SIG-M5 (cell line): ENCODE measurements around the gene ATOH8.

Source experiments
- DNase-seq: peaks from one replicate; lab custom pipeline; 2025; lab: John Stamatoyannopoulos, UW

Gene ATOH8

GRCh38 chr2:85736456-85737355 is 17.1 kb upstream of the ATOH8 start:
- no peak for DNase-seq

- no peak for DNase-seq
These were observed 16.3 kb upstream of the ATOH8 start for GRCh38 chr2:85737481-85737880.

- DNase-seq, result no peak
These were observed 15.8 kb upstream of the ATOH8 start for GRCh38 chr2:85737961-85738360.

GRCh38 chr2:85740193-85740592 is 13.6 kb upstream of the ATOH8 start:
- DNase-seq, result no peak

- DNase-seq, result no peak
These were observed 12.5 kb upstream of the ATOH8 start for GRCh38 chr2:85741211-85741832.

GRCh38 chr2:85741833-85742455 is 11.8 kb upstream of the ATOH8 start:
- DNase-seq, result no peak

- no peak for DNase-seq
These were observed 10.3 kb upstream of the ATOH8 start for GRCh38 chr2:85743304-85743978.

- no peak for DNase-seq
These were observed 9.7 kb upstream of the ATOH8 start for GRCh38 chr2:85744055-85744454.

GRCh38 chr2:85744741-85745601 is 8.8 kb upstream of the ATOH8 start:
- no peak for DNase-seq

- DNase-seq, result no peak
These were observed 8.2 kb upstream of the ATOH8 start for GRCh38 chr2:85745619-85746018.

GRCh38 chr2:85746321-85747004 is 7.3 kb upstream of the ATOH8 start:
- no peak for DNase-seq

GRCh38 chr2:85747441-85747840 is 6.3 kb upstream of the ATOH8 start:
- no peak for DNase-seq

GRCh38 chr2:85748039-85748734 is 5.6 kb upstream of the ATOH8 start:
- no peak for DNase-seq

- no peak for DNase-seq
These were observed 4.6 kb upstream of the ATOH8 start for GRCh38 chr2:85748985-85749875.

GRCh38 chr2:85750587-85751575 is 2.9 kb upstream of the ATOH8 start:
- no peak for DNase-seq

GRCh38 chr2:85751627-85752026 is 2.2 kb upstream of the ATOH8 start:
- DNase-seq, result no peak

- DNase-seq, result no peak
These were observed 711 bp upstream of the ATOH8 start for GRCh38 chr2:85753035-85753524.
